ENCODE measurements around the gene SPOP.

The SPOP gene

GRCh38 chr17:49613182-49613800 lies 64.6 kb downstream of the SPOP start:
- no peak for DNase-seq

GRCh38 chr17:49612726-49613125 lies 65.2 kb downstream of the SPOP start:
- DNase-seq, result no peak

GRCh38 chr17:49610883-49611584 lies 66.9 kb downstream of the SPOP start:
- DNase-seq, result no peak

- DNase-seq, result no peak
Measured at GRCh38 chr17:49604314-49604869, 73.5 kb downstream of the SPOP start.

DNA sequence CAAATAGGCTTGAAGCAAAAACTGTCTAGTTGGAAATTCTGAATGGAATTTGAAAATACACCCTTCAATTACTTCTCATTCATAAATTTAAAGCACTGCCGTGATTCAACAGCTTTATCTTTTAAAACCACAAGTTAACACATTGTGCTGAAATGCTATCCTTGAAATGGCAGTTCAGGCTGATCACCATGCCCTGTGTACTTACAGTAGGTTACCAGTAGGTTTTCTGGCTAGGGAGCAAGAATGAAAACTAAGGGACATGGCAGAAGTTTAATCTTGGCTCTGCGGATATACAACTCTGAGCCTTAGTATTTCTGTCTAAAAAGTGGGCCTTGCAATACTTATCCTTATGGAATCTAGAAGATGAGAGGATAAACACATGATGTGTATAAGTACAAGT lies 74.2 kb downstream of the SPOP start:
- peak; percentile 39 for DNase-seq

DNA sequence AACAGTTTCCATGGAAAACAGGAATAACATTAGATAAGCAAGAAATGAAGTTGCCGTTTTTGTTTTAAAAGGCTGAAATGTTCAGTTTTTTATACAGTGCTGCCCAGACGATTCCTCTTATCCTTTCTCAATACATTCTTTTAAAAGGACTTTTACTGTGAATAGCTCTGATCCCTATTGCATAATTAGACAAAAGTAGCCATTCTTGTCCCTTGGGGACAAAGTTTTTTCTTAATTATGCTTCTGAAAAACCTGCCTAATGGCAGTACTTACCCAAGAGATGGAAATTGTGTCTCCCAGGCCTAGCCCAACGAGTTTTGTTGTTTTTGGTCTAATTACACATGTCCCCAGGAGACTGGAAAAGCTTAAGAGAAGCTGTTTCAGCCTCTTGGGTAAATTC lies 74.7 kb downstream of the SPOP start:
- no peak for DNase-seq

GRCh38 chr17:49602783-49603182 lies 75.1 kb downstream of the SPOP start:
- no peak for DNase-seq

- DNase-seq, result no peak
Measured at GRCh38 chr17:49600949-49601348, 76.9 kb downstream of the SPOP start.

DNA sequence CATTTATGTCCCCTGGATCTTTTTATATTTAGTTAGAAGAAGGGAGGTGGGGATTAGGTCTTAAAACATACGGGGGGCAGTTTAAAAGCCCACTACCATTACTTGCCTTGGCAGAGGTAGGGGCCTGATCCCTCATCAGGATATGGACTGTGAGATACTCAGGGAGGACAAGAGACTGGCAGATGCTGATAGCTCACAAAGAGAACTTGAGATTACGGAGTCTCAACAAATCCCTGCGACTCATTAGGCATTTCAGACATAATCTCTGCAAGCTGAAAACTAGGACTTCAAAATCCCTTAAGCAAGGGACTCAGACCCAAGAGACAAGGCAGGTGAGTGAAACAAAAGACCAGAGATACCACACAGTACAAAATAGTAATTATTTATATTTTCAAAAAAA lies 79.0 kb downstream of the SPOP start:
- DNase-seq, result no peak

- DNase-seq, result no peak
Measured at GRCh38 chr17:49597928-49598655, 79.8 kb downstream of the SPOP start.

DNA sequence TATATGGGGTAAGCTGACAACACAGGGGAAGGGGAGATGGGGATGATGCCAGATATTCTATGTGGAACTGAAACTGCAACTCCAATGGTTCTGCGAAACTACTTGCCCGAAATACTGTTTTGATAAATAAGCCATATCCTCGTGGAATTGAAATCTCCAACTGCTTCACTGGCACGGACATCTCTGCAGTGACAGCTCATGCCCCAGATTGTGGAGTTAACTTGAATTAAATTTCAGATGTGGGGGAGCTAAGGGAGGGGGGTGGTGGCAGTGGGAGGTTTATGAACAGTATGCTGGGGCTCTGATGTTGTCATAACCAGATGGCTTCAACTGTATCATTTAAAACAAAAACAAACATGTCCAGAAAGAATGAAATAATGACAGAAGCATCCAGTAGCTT lies 80.5 kb downstream of the SPOP start:
- DNase-seq, result no peak

- DNase-seq, result no peak
Measured at GRCh38 chr17:49596613-49597244, 81.2 kb downstream of the SPOP start.

- no peak for DNase-seq
Measured at GRCh38 chr17:49595980-49596379, 81.9 kb downstream of the SPOP start.

GRCh38 chr17:49595328-49595727 lies 82.6 kb downstream of the SPOP start:
- no peak for DNase-seq

GRCh38 chr17:49592263-49592662 lies 85.6 kb downstream of the SPOP start:
- DNase-seq, result no peak

DNA sequence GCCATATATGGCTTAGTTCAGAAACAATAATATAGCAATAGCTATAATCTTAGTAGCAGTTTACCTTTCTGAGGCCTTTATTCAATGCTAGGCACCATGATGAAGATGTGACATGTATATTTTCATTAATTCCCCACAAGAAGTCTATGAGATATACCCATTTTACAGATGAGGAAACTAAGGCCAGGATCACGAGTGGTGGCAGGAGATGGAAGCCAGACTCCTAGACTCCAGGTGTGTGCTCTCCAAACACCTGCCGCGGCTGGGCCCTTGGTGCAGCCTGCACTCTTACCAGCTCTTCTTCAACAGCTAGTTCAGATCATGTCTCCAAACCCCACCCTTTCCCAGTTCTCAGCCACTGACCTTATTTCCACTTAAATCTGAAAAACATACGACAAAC lies 87.0 kb downstream of the SPOP start:
- no peak for DNase-seq

GRCh38 chr17:49589577-49589927 lies 88.3 kb downstream of the SPOP start:
- no peak for DNase-seq

DNA sequence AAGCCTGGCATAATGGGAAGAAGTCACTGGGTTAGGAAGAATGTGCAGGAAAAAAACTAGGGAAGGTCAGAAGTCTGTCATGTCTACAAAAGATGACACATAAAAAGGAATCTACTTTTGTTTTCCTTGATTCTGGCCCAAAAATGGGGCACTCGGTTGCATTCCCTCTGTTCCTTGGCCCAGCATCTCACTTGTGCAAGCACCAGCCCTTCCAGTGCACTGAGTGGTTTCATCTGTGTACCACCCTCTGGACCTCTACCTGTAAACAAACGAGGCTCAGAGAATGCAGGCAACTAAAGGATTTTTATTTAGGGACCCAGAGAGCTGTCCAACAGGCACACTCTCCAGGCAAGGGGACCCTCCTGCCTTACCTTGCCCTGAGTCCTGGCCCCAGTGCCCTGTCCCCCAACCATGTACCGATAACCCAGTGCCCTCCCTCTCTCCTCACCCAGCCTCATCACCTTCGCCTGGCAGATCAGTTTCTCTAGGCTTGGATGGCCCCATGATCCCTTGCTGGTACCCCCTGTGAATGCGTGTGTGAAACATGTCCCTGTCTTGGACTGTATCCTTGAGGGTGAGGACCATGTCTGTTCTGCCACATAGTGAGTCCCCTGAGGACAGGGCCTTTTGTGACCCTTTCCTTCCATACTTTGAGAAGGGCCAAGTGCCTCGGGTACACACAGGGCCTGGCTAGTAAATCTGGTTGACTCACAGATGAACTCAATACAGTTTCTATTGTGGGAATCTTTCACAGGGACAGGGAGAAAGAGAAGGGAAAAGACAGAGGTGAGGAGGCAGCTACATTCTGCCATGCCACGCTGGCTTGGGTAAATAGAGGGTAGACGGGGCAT lies 88.9 kb downstream of the SPOP start:
- DNase-seq, result no peak

DNA sequence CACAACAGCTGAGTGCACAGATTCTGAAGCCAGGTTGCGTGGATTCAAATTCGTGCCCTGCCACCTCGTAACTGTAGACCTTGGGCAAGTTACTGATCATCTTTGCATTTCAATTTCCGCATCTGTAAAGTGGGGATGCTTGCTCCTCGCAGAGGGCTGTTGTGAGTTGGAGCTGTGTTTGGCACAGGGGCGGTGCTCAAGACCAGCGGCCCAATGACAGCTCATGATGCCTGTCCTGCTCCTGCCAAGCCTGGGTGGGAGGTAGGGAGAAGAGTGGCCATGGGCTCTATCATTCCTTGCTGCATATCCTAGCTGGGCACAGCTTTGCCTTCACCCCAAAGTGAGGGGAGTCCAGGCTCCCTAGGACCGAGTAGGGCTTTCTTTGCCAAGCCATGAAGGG lies 89.6 kb downstream of the SPOP start:
- DNase-seq, result no peak

DNA sequence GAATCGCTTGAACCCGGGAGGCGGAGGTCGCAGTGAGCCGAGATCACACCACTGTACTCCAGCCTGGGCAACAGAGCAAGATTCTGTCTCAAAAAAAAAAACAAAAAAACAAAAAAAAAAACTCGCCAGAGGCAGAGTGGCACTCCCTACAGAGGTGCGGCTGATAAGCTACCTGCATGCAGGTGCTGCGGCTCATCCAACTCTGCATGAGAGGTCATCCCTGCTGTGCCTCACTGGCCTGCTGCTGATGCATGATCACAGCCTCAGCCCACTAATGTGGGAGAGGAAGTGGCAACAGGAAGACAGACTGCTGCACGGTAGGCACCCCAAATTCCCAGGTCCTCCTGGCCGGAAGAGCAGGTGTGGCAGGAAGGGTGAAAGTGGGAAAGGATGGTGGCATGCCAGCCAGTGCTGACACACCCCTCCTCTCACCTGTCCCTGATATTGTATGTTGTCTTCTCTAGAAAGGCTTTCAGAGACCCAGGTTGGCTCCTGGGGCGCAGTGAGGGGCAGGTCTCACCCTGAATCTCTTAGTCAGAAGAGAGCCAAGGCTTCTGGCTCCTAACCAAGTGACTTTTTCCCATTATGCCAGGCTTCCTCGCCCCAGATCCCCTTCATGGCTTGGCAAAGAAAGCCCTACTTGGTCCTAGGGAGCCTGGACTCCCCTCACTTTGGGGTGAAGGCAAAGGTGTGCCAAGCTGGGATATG lies 90.4 kb downstream of the SPOP start:
- no peak for DNase-seq

GRCh38 chr17:49585422-49586027 lies 92.4 kb downstream of the SPOP start:
- peak; percentile 21 for DNase-seq
